Measurements from ENCODE around the gene LMO4.

- TF ChIP-seq CTCF (IDR thresholded peaks at IDR 0.05; ENCODE audit: low read depth, low read length), result no peak
- no peak for TF ChIP-seq EZH2phosphoT487 (IDR thresholded peaks at IDR 0.05; ENCODE audit: low read depth)
Measured at GRCh38 chr1:87329526-87330056, 911 bp downstream of the LMO4 start.
